Measurements from ENCODE around the gene LDHAL6B. TPM values are rescaled to one million over a fixed set of nuclear protein-coding genes. Genes with fewer than 3 reads are reported as not detected.

Gene LDHAL6B
- total RNA-seq, 1 donor from 2014 or later = not detected

DNA sequence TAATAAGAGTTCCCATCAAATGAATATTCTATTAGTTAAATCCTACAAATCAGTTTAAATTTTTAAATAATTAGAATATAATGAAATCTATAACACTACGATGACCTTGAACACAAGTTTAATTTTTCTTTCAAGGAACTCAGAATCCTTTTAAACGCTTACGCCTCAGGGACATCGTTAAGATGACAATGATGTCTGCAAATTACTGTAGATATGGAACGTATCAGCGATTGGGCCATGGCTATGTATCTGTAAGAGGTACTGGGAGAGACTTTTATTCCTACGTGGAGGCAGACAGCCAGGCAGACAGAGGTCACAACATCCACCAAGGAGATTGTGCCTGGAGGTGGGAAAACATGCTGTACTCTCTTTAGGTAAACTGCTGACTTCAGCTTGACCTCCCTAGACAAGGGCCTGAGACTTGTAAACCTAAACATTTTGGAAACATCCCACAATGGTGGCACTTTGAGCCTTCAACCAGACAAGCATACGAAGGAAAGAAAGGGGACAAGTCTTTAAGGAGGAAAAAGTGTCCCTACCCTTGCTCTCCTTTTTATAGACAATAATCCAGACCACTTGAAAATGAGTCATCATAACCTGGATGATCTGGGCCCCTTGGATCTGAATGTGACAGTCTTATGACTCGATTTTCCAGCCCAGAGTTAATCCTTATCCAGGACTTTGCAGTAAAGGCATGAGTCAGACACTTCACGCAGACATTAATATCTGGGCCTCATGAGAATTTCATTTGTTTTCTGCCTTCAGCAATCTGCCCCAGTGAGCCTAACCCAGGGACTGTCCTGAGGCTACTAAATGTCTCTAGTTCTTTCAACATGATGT lies 6.8 kb upstream of the LDHAL6B start:
- peak overlapping the region; percentile 20 for H3K27ac Mint-ChIP-seq

DNA sequence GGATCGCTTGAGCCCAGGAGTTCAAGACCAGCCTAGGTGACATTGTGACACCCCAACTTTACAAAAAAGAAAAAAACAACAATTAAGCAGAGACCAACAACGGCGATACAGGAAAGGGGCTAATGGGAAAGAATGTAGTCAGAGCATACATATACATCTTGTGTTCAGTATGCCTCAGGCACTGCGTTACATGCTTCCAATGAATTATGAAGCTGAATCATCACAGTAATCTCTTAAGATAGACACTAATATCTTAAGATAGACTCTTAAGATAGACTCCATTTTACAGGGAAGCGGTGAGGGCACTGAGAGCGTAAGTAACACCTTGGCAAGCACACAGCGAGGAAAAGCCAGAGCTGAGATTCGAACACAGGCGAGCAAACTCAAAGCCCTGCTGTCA lies 6.1 kb upstream of the LDHAL6B start:
- H3K27ac Mint-ChIP-seq = peak overlapping the region; percentile 20

More for the DNA sequence above, 6.8 kb upstream of the LDHAL6B start:
- H3K4me3 Mint-ChIP-seq = no peak overlapping the region
- H3K27me3 Mint-ChIP-seq = no peaks in the 10 kb centered on the region
- no peaks in the 10 kb centered on the region for H3K9me3 Mint-ChIP-seq
- H3K36me3 Mint-ChIP-seq = peaks cover 16% of the 10 kb centered on the region
- no peak for DNase-seq (ENCODE audit: extremely low spot score, unreplicated experiment)
- no peaks in the 10 kb centered on the region for H3K4me1 Mint-ChIP-seq (ENCODE audit: unreplicated experiment)
- TF ChIP-seq, protein P1, sequence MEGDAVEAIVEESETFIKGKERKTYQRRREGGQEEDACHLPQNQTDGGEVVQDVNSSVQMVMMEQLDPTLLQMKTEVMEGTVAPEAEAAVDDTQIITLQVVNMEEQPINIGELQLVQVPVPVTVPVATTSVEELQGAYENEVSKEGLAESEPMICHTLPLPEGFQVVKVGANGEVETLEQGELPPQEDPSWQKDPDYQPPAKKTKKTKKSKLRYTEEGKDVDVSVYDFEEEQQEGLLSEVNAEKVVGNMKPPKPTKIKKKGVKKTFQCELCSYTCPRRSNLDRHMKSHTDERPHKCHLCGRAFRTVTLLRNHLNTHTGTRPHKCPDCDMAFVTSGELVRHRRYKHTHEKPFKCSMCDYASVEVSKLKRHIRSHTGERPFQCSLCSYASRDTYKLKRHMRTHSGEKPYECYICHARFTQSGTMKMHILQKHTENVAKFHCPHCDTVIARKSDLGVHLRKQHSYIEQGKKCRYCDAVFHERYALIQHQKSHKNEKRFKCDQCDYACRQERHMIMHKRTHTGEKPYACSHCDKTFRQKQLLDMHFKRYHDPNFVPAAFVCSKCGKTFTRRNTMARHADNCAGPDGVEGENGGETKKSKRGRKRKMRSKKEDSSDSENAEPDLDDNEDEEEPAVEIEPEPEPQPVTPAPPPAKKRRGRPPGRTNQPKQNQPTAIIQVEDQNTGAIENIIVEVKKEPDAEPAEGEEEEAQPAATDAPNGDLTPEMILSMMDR (conservative IDR thresholded peaks at IDR 0.05) = no peak

DNA sequence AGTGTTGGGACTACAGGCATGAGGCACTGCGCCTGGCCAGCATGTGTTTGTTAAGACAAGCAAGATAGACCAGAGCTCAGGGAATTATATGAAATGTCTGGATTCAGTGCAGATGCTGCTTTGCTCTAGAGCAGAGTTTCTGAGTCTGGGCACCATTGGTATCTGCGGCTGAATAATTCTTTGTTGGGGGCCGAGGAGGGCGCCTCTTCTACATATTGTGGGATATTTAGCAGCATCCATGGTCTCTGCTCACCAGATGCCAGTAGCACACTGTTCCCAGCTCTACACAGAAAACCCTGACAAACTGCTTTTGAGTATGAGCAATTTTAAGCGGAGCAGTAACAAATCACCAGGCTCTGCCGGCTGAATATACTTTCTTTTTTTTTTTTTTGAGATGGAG lies 3.6 kb upstream of the LDHAL6B start:
- Mint-ChIP-seq H3K27ac (no peak overlapping the region), H3K27me3 (no peaks in the 10 kb centered on the region), H3K9me3 (no peaks in the 10 kb centered on the region), H3K4me3 (no peak overlapping the region), H3K4me1 (ENCODE audit: unreplicated experiment) (no peaks in the 10 kb centered on the region), H3K36me3 (peaks cover 27% of the 10 kb centered on the region)
- no peak for DNase-seq (ENCODE audit: extremely low spot score, unreplicated experiment)
- TF ChIP-seq, protein P1 (conservative IDR thresholded peaks at IDR 0.05) = no peak

More for the DNA sequence above, 6.1 kb upstream of the LDHAL6B start:
- peaks cover 20% of the 10 kb centered on the region for H3K36me3 Mint-ChIP-seq
- no peaks in the 10 kb centered on the region for H3K4me1 Mint-ChIP-seq (ENCODE audit: unreplicated experiment)
- TF ChIP-seq, protein P1 (conservative IDR thresholded peaks at IDR 0.05) = no peak
- H3K27me3 Mint-ChIP-seq = no peaks in the 10 kb centered on the region
- no peak overlapping the region for H3K4me3 Mint-ChIP-seq
- no peaks in the 10 kb centered on the region for H3K9me3 Mint-ChIP-seq
- DNase-seq (ENCODE audit: extremely low spot score, unreplicated experiment) = no peak

DNA sequence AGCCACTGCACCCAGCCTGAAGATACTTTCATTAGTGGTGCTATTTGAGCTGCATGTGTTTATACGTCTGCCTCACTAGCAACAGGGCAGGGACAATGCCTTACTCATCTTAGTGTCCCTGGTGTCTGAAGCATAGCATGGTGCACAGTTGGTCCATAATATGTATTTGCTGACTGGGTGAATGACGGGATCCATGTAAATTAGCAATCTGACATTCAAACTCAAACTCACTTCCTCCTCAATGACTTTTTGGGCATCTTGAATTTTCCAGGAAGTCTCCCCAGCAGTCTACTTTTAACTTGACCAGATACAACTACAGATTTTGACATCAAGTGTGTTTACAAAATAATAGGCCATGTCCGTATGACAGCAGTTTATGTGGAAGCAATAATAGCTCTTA lies 3.0 kb upstream of the LDHAL6B start:
- Mint-ChIP-seq H3K27ac (no peak overlapping the region), H3K9me3 (no peaks in the 10 kb centered on the region), H3K36me3 (peaks cover 31% of the 10 kb centered on the region), H3K27me3 (no peaks in the 10 kb centered on the region), H3K4me3 (no peak overlapping the region), H3K4me1 (ENCODE audit: unreplicated experiment) (no peaks in the 10 kb centered on the region)
- no peak for DNase-seq (ENCODE audit: extremely low spot score, unreplicated experiment)
- TF ChIP-seq, protein P1 (conservative IDR thresholded peaks at IDR 0.05) = no peak

DNA sequence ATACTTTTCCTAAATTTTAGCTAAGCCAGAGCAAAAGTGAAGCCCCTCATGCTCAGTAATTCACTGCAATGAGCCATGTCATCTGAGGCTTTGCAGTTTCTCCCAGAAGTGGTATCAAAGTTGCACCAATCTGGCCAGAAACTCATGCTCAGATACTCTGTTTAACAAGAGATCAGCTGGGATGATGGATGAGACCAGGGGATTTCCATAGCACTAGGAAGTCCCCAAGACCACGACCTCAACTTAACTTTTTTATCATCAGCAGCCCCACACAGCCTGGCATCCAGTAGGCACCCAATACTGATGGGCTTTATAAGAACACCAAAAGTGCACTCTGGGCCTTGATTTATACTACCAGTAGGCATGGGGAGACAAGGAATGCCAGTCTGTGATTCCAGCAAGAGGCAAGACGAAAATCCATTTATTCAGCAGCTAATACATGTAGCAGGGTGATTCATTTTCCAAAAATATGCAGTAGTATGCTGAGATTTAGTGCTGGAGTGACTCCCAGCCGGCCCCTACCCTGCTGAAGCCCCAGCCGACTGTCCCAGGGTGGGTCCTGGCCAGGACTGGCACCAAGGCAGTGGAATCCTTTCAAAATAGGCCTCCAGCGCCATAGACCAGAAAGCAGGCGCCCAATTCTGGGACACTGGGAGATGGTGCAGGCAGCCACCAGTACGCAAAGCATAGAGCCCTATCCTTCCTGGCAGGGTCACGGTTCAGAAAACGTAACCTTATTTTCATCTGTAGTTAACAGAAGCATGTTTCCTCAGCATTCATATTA lies 612 bp upstream of the LDHAL6B start:
- Mint-ChIP-seq H3K27ac (no peak overlapping the region), H3K4me3 (no peak overlapping the region), H3K4me1 (ENCODE audit: unreplicated experiment) (no peaks in the 10 kb centered on the region), H3K9me3 (no peaks in the 10 kb centered on the region), H3K36me3 (peaks cover 41% of the 10 kb centered on the region), H3K27me3 (no peaks in the 10 kb centered on the region)
- DNase-seq (ENCODE audit: extremely low spot score, unreplicated experiment) = no peak
- TF ChIP-seq, protein P1 (conservative IDR thresholded peaks at IDR 0.05) = no peak

Measured in type B pancreatic cell (in vitro differentiated cells).